ENCODE data around the gene RBMY1D.
"Not testable (repeated sequence)": the region's sequence is repeated elsewhere in the genome, so short reads cannot be mapped to it uniquely, and the experiment has no call there.

RBMY1D gene

GRCh38 chrY:21894426-21894825 is at the start of gene RBMY1D:
Gene RBMY1D, minus strand, starts transcription at chrY:21894526. Its CDS starts 2,013 bp downstream, at chrY:21892513.
- not testable (repeated sequence) for H3K27me3 Mint-ChIP-seq; H3K4me1 Mint-ChIP-seq (ENCODE audit: low read depth); H3K4me3 Mint-ChIP-seq; H3K27ac Mint-ChIP-seq; H3K36me3 Mint-ChIP-seq; H3K9me3 Mint-ChIP-seq (ENCODE audit: low read depth)

GRCh38 chrY:21917932-21918331 is 23.6 kb upstream of the RBMY1D start, which contains the start of gene RBMY1E:
Gene RBMY1E, minus strand, starts transcription at chrY:21918032. Its CDS starts 1,978 bp downstream, at chrY:21916054.
- not testable (repeated sequence) for H3K4me3 Mint-ChIP-seq; H3K36me3 Mint-ChIP-seq; H3K9me3 Mint-ChIP-seq (ENCODE audit: low read depth); H3K27me3 Mint-ChIP-seq; H3K4me1 Mint-ChIP-seq (ENCODE audit: low read depth); H3K27ac Mint-ChIP-seq

GRCh38 chrY:21869407-21870076 is 24.8 kb downstream of the RBMY1D start:
- not testable (repeated sequence) for H3K27me3 Mint-ChIP-seq; H3K4me3 Mint-ChIP-seq; H3K27ac Mint-ChIP-seq; H3K36me3 Mint-ChIP-seq; H3K9me3 Mint-ChIP-seq (ENCODE audit: low read depth); H3K4me1 Mint-ChIP-seq (ENCODE audit: low read depth)

GRCh38 chrY:21845481-21845880 is 48.8 kb downstream of the RBMY1D start:
- Mint-ChIP-seq H3K27ac (no peak overlapping the region), H3K27me3 (no peaks in the 10 kb centered on the region), H3K4me3 (no peak overlapping the region), H3K9me3 (ENCODE audit: low read depth) (no peaks in the 10 kb centered on the region), H3K36me3 (no peaks in the 10 kb centered on the region), H3K4me1 (ENCODE audit: low read depth) (no peaks in the 10 kb centered on the region)

GRCh38 chrY:21842090-21842489 is 52.2 kb downstream of the RBMY1D start:
- H3K27ac Mint-ChIP-seq: no peak overlapping the region
- H3K36me3 Mint-ChIP-seq: no peaks in the 10 kb centered on the region
- no peak overlapping the region for H3K4me3 Mint-ChIP-seq
- no peaks in the 10 kb centered on the region for H3K4me1 Mint-ChIP-seq (ENCODE audit: low read depth)
- H3K9me3 Mint-ChIP-seq (ENCODE audit: low read depth): no peaks in the 10 kb centered on the region
- no peaks in the 10 kb centered on the region for H3K27me3 Mint-ChIP-seq

- H3K27ac Mint-ChIP-seq: no peak overlapping the region
These were observed 54.8 kb downstream of the RBMY1D start for GRCh38 chrY:21839489-21839888.

GRCh38 chrY:21836343-21836742 is 58.0 kb downstream of the RBMY1D start:
- Mint-ChIP-seq H3K4me1 (ENCODE audit: low read depth) (no peaks in the 10 kb centered on the region), H3K27ac (no peak overlapping the region), H3K9me3 (ENCODE audit: low read depth) (no peaks in the 10 kb centered on the region), H3K4me3 (no peak overlapping the region), H3K27me3 (no peaks in the 10 kb centered on the region), H3K36me3 (no peaks in the 10 kb centered on the region)

More at GRCh38 chrY:21839489-21839888, 54.8 kb downstream of the RBMY1D start:
- Mint-ChIP-seq H3K4me1 (ENCODE audit: low read depth) (no peaks in the 10 kb centered on the region), H3K36me3 (no peaks in the 10 kb centered on the region), H3K9me3 (ENCODE audit: low read depth) (no peaks in the 10 kb centered on the region), H3K4me3 (no peak overlapping the region), H3K27me3 (no peaks in the 10 kb centered on the region)

- no peaks in the 10 kb centered on the region for H3K36me3 Mint-ChIP-seq
- H3K4me3 Mint-ChIP-seq: no peak overlapping the region
- H3K27me3 Mint-ChIP-seq: no peaks in the 10 kb centered on the region
- H3K9me3 Mint-ChIP-seq (ENCODE audit: low read depth): no peaks in the 10 kb centered on the region
- H3K27ac Mint-ChIP-seq: no peak overlapping the region
- no peaks in the 10 kb centered on the region for H3K4me1 Mint-ChIP-seq (ENCODE audit: low read depth)
These were observed 59.3 kb downstream of the RBMY1D start for GRCh38 chrY:21835052-21835451.

Data from activated naive CD8-positive, alpha-beta T cell (primary cell).